Ovary (tissue), 9 donors: ENCODE measurements around the gene NME1. TPM values are rescaled to one million over a fixed set of nuclear protein-coding genes. Genes with fewer than 3 reads are reported as not detected.

Source experiments
- DNase-seq, 5 donors: peaks; one replicate each; pipeline ENCODE4 v3.0.0-alpha.2; 2019 to 2020
- H3K27ac ChIP-seq, 2 donors: fragments of 200-600 bp; one replicate each; pipeline versions ENCODE4 v1.5.1 to v1.8.0; 2019 to 2022
- H3K27me3 ChIP-seq: fragments of 200-600 bp; one replicate; pipeline ENCODE4 v1.8.0; 2022
- H3K36me3 ChIP-seq: fragments of 200-600 bp; sonication (generic); one replicate; pipeline ENCODE4 v1.5.1; 2019
- H3K4me1 ChIP-seq: one replicate; pipeline ENCODE4 v1.8.1; 2013; ENCODE audit warnings: mild to moderate bottlenecking, moderate library complexity; ENCODE audit not compliant: insufficient read depth
- H3K4me3 ChIP-seq: fragments of 200-600 bp; sonication (generic); one replicate; pipeline ENCODE4 v1.5.1; 2017
- H3K9me3 ChIP-seq, 2 donors: fragments of 200-600 bp in 1 of 2; sonication (generic) in 1 of 2; one replicate each; pipeline versions ENCODE4 v1.5.1 to v1.8.1; 2013 to 2019; ENCODE audit warnings: mild to moderate bottlenecking in 1 of 2, moderate library complexity in 1 of 2
- CTCF ChIP-seq, 3 donors: fragments of 450-650 bp in 2 of 3; fragments of 200-600 bp in 1 of 3; IDR thresholded peaks; one replicate each; pipeline versions ENCODE4 v1.5.1 to v1.8.0; 2016 to 2022; ENCODE audit warnings: antibody characterized with exemption in 3 of 3, mild to moderate bottlenecking in 1 of 3
- EP300 ChIP-seq: sonication (generic); formaldehyde crosslinking; IDR thresholded peaks from one replicate; pipeline ENCODE4 v1.6.1; 2017; ENCODE audit warnings: antibody characterized with exemption
- POLR2A ChIP-seq: fragments of 450-650 bp; IDR thresholded peaks from one replicate; pipeline ENCODE4 v1.6.1; 2017; ENCODE audit warnings: antibody characterized with exemption, mild to moderate bottlenecking, moderate library complexity
- WGBS, 3 donors: extraction: QIAGEN DNeasy Blood & Tissue Kit in 1 of 3; methylation state at CpG; one replicate each; pipeline versions ENCODE4 v1.1.5 to v1.1.7; 2013 to 2017; 5-methylcytosine and 5-hydroxymethylcytosine counted together
- intact Hi-C, 4 donors: fragments of 100-400 bp; cut with DNase I; formaldehyde crosslinking; loops; one replicate each; pipeline versions ENCODE4 v1.11.0 to v1.15.1; 2022 to 2023
- polyA plus RNA-seq, 2 donors: library from polyadenylated mRNA; stranded (reverse); fragments of 200-250 nt in 1 of 2; fragments of 350-450 nt in 1 of 2; fragmentation: Illumina TruSeq in 1 of 2; extraction: RNeasy Lipid Tissue Mini Kit (QIAGEN cat#74804) in 1 of 2; gene quantifications; one replicate each; pipeline ENCODE4 v1.2.3, GENCODE V29; 2013 to 2014
- total RNA-seq, 7 donors: library from RNA; depleted of rRNA in 2 of 7; stranded (reverse); fragments of >200 nt in 2 of 7; fragmentation: NEBNext Ultra II Directional in 3 of 7; extraction: Animal tissue kit (Norgen Biotek cat#: 25700) in 3 of 7; gene quantifications; one replicate each; pipeline versions ENCODE4 v1.1.0 to v1.2.4, GENCODE V29; 2016 to 2023
- donor health status: DM: no; HTN: no; CAD: no; lungs with moderate emphysema.
- donor health status: DM: no; HTN: no; CAD: no.
- donor health status: Bipolar disorder and iron deficiency.
- donor health status: DM: yes; HTN: yes; CAD: no.
- donor health status: DM: no; HTN: no; CAD: no.
- donor health status: DM: yes; HTN: yes; CAD: no.

The NME1 gene
- total and polyA plus RNA-seq, 9 donors: 17.0 to 83.8 (median 50.5) TPM

- Histone ChIP-seq H3K27me3 (no peaks in the 10 kb centered on the region), H3K9me3 (no peaks in the 10 kb centered on the region), H3K4me1 (peaks cover 13% of the 10 kb centered on the region), H3K36me3 (no peaks in the 10 kb centered on the region), H3K27ac (peak overlapping the region in 1 of 2 donors; percentile 99), H3K4me3 (peak overlapping the region; percentile 89)
- no peak for TF ChIP-seq EP300
- no peak for TF ChIP-seq POLR2A
- TF ChIP-seq CTCF (IDR thresholded peaks at IDR 0.05): no peak
- DNase-seq: peak in 4 of 5 donors; percentile 35 to 51 (median 48)
- intact Hi-C loops: loop anchor here in 1 of 4 donors (5.0 kb wide), 1 partner anchor 34 kb away; the partner anchor contains the start of gene NME1
- WGBS, 3 donors: 47 to 55% (median 53%) methylated on average over 14 of the region's 14 CpGs
These were observed 34.8 kb upstream of the NME1 start for GRCh38 chr17:51118330-51119195.

- DNase-seq: peak in 4 of 5 donors; percentile 35 to 58 (median 54)
- Histone ChIP-seq H3K4me3 (peak overlapping the region; percentile 89), H3K27ac (peak overlapping the region; percentile 99), H3K4me1 (peaks cover 13% of the 10 kb centered on the region), H3K36me3 (no peaks in the 10 kb centered on the region), H3K27me3 (no peaks in the 10 kb centered on the region), H3K9me3 (no peaks in the 10 kb centered on the region)
- TF ChIP-seq CTCF (IDR thresholded peaks at IDR 0.05) (peak in 2 of 3 donors; percentile 40 to 44), POLR2A (no peak), EP300 (no peak)
- intact Hi-C loops: loop anchor here in 2 of 4 donors (5.0 to 10.0 kb wide), 2 partner anchors 33 to 275 kb away; partner anchors contain the start of gene NME1 (in 1 of the 2)
- WGBS, 3 donors: 1 to 3% (median 1%) methylated on average over 35 to 49 of the region's 49 CpGs
These were observed 33.7 kb upstream of the NME1 start for GRCh38 chr17:51119415-51120356.

GRCh38 chr17:51120357-51120738 is 33.0 kb upstream of the NME1 start:
- no peak for DNase-seq
- no peaks in the 10 kb centered on the region for H3K36me3 ChIP-seq
- H3K4me1 ChIP-seq: peaks cover 13% of the 10 kb centered on the region
- WGBS, 3 donors: 0 to 1% (median 0%) methylated on average over 25 to 42 of the region's 42 CpGs
- H3K4me3 ChIP-seq: peak overlapping the region; percentile 89
- no peaks in the 10 kb centered on the region for H3K27me3 ChIP-seq
- TF ChIP-seq POLR2A (no peak), EP300 (no peak), CTCF (IDR thresholded peaks at IDR 0.05) (no peak)
- H3K27ac ChIP-seq: peak overlapping the region; percentile 99
- H3K9me3 ChIP-seq: no peaks in the 10 kb centered on the region
- intact Hi-C loops: loop anchor here in 1 of 4 donors (10.0 kb wide), 1 partner anchor 276 kb away; no protein-coding TSS in a partner anchor
